SK-N-SH (cell line): ENCODE measurements around the gene PLOD1. TPM values are rescaled to one million over a fixed set of nuclear protein-coding genes. Genes with fewer than 3 reads are reported as not detected.
A peak's percentile ranks its signal among the peaks of the same experiment; 100 is the strongest.

Source experiments
- CTCF ChIA-PET: fragments of 300-600, 350-600 bp; formaldehyde crosslinking; extraction: SDS; loops from one replicate; lab custom pipeline; 2021; lab: Yijun Ruan, JAX
- POLR2A ChIA-PET: fragments of 350-600 bp; sonication (Branson Sonifier 250); formaldehyde crosslinking; extraction: SDS; loops from one replicate; lab custom pipeline; 2020; ENCODE audit warnings: antibody characterized with exemption, inconsistent platforms; lab: Yijun Ruan, JAX
- DNase-seq: peaks from one replicate; pipeline ENCODE4 v3.0.0; 2012
- H2AFZ ChIP-seq: fragments of 200-600 bp; sonication (generic); 2 replicates; pipeline ENCODE4 v1.8.1; 2016; ENCODE audit warnings: antibody characterized with exemption, mild to moderate bottlenecking, low read depth
- H3F3A ChIP-seq: fragments of 200-600 bp; sonication (generic); replicated peaks from 2 replicates; pipeline ENCODE3; 2016; ENCODE audit warnings: antibody characterized with exemption, mild to moderate bottlenecking; ENCODE audit not compliant: insufficient read depth
- H3K27ac ChIP-seq, 2 experiments: fragments of 200-500 bp in 1 of 2; fragments of 200-600 bp in 1 of 2; sonication (Bioruptor generic) in 1 of 2; sonication (generic), shearing (Covaris generic) in 1 of 2; 2 replicates each; pipeline versions ENCODE4 v1.5.1 to v1.6.1; 2014 to 2016; ENCODE audit warnings: low read depth in 2 of 2, inconsistent platforms in 1 of 2, low read length in 1 of 2, mild to moderate bottlenecking in 1 of 2, mixed read lengths in 1 of 2
- H3K27me3 ChIP-seq: fragments of 200-600 bp; sonication (generic), shearing (Covaris generic); 2 replicates; pipeline ENCODE4 v1.6.1; 2016; ENCODE audit warnings: mixed run types; ENCODE audit not compliant: insufficient read depth
- H3K36me3 ChIP-seq, 2 experiments: fragments of 200-500 bp in 1 of 2; fragments of 200-600 bp in 1 of 2; sonication (Bioruptor generic) in 1 of 2; sonication (generic) in 1 of 2; replicated peaks in 1 of 2; 2 replicates each; pipeline versions ENCODE3 to v1.5.1; 2014 to 2016; ENCODE audit warnings: low read length in 1 of 2, mild to moderate bottlenecking in 1 of 2; ENCODE audit not compliant: insufficient read depth in 2 of 2, control insufficient read depth in 1 of 2
- H3K4me1 ChIP-seq, 2 experiments: fragments of 200-500 bp in 1 of 2; fragments of 200-600 bp in 1 of 2; sonication (Bioruptor generic) in 1 of 2; sonication (generic), shearing (Covaris generic) in 1 of 2; 2 replicates each; pipeline versions ENCODE4 v1.5.1 to v1.6.1; 2014 to 2016; ENCODE audit warnings: low read depth in 1 of 2, low read length in 1 of 2, mixed run types in 1 of 2; ENCODE audit not compliant: insufficient read depth in 2 of 2, control insufficient read depth in 1 of 2
- H3K4me2 ChIP-seq: fragments of 200-600 bp; sonication (generic), shearing (Covaris generic); 2 replicates; pipeline ENCODE4 v1.6.1; 2017; ENCODE audit warnings: mixed run types
- H3K4me3 ChIP-seq, 2 experiments: fragments of 200-500 bp in 1 of 2; fragments of 200-600 bp in 1 of 2; sonication (Bioruptor generic) in 1 of 2; sonication (generic), shearing (Covaris generic) in 1 of 2; 2 replicates each; pipeline versions ENCODE4 v1.5.1 to v1.8.1; 2014 to 2016; ENCODE audit warnings: low read depth in 2 of 2, inconsistent platforms in 1 of 2, low read length in 1 of 2, mild to moderate bottlenecking in 1 of 2, mixed read lengths in 1 of 2, moderate library complexity in 1 of 2
- H3K79me2 ChIP-seq: fragments of 200-600 bp; sonication (generic); 2 replicates; pipeline ENCODE4 v1.8.1; 2017; ENCODE audit warnings: mild to moderate bottlenecking; ENCODE audit not compliant: insufficient read depth
- H3K9ac ChIP-seq: fragments of 200-600 bp; sonication (generic); 2 replicates; pipeline ENCODE4 v1.6.1; 2017; ENCODE audit warnings: mixed run types
- H3K9me2 ChIP-seq: fragments of 200-600 bp; sonication (generic); 2 replicates; pipeline ENCODE4 v1.6.1; 2017; ENCODE audit warnings: mixed run types
- H3K9me3 ChIP-seq: fragments of 200-600 bp; sonication (generic); 2 replicates; pipeline ENCODE4 v1.6.1; 2017; ENCODE audit warnings: mixed run types, mild to moderate bottlenecking, moderate library complexity
- H4K20me1 ChIP-seq: fragments of 200-600 bp; sonication (generic); 2 replicates; pipeline ENCODE4 v1.6.1; 2017; ENCODE audit warnings: mild to moderate bottlenecking, mixed run types; ENCODE audit not compliant: insufficient read depth
- CHD2 ChIP-seq: fragments of 150-350 bp; IDR thresholded peaks from 2 replicates; pipeline ENCODE4 v1.6.1; 2018; ENCODE audit warnings: low read length; ENCODE audit not compliant: partially characterized antibody
- ELF1 ChIP-seq: IDR thresholded peaks from 2 replicates; pipeline ENCODE4 v1.4.0; 2012
- EZH2phosphoT487 ChIP-seq: fragments of 200-600 bp; sonication (generic); IDR thresholded peaks from 2 replicates; pipeline ENCODE4 v1.6.1; 2017; ENCODE audit warnings: low read depth, mixed run types, mild to moderate bottlenecking, antibody characterized with exemption, moderate library complexity, borderline replicate concordance
- FOSL2 ChIP-seq: IDR thresholded peaks from 2 replicates; pipeline ENCODE4 v1.4.0; 2012; ENCODE audit warnings: low read depth, mild to moderate bottlenecking, moderate library complexity, borderline replicate concordance
- FOXJ3 ChIP-seq: sonication (generic); formaldehyde crosslinking; IDR thresholded peaks from 2 replicates; pipeline ENCODE4 v1.5.1; 2020; ENCODE audit warnings: mild to moderate bottlenecking, missing genetic modification reagents
- IRF3 ChIP-seq: fragments of 150-350 bp; IDR thresholded peaks from 2 replicates; pipeline ENCODE4 v1.6.1; 2016; ENCODE audit warnings: mild to moderate bottlenecking, low read depth, low read length
- MEF2A ChIP-seq: IDR thresholded peaks from 2 replicates; pipeline ENCODE4 v1.4.0; 2012; ENCODE audit warnings: low read depth, borderline replicate concordance
- POLR2AphosphoS5 ChIP-seq: IDR thresholded peaks from 2 replicates; pipeline ENCODE4 v1.6.1; 2012; ENCODE audit warnings: low read depth, low read length
- RAD21 ChIP-seq: IDR thresholded peaks from 2 replicates; pipeline ENCODE4 v1.6.1; 2012; ENCODE audit warnings: mild to moderate bottlenecking, low read length
- RFX5 ChIP-seq: IDR thresholded peaks from 2 replicates; pipeline ENCODE4 v1.6.1; 2012; ENCODE audit warnings: mild to moderate bottlenecking, improper control_type of control experiment, low read length
- TEAD4 ChIP-seq: IDR thresholded peaks from 2 replicates; pipeline ENCODE4 v1.4.0; 2012; ENCODE audit warnings: mild to moderate bottlenecking, borderline replicate concordance; ENCODE audit not compliant: insufficient read depth
- WGBS: methylation state at CpG from one replicate; pipeline ENCODE4 v1.1.6; 2017; ENCODE audit warnings: low lambda C conversion rate; 5-methylcytosine and 5-hydroxymethylcytosine counted together
- polyA plus RNA-seq, 3 experiments: library from polyadenylated mRNA; depleted of rRNA; stranded (reverse); fragments of >200 nt; gene quantifications; 2 replicates each; pipeline ENCODE4 v1.2.3, GENCODE V29; 2012
- TF ChIP-seq, protein P1 (sequence below): IDR thresholded peaks from 2 replicates; pipeline ENCODE4 v1.4.0; 2012; ENCODE audit warnings: low read depth

The PLOD1 gene
- polyA plus RNA-seq, 1 of the 3 experiments (the other 2 are of a cell fraction) = 257 TPM

DNA sequence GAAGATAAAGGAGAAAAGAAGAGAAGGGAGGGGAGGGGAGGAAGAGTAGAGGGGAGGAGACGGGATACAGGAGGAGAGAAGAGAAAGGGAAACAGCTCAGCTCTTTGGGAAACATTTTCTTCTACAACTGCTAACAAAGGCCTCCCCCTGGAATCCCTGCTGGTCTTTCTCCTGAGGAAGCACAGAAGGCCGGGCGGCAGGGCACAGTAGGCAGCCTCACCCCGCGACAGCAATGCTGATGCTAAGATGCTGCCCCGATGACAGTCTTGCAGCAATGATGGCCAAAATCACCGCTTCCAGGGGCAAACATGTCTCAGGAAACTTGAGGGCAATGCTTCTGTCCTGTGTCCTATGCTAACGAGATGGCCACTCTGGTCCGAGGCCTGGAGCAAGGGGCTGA lies 13.5 kb upstream of the PLOD1 start:
- Histone ChIP-seq H3K9me2 (no peaks in the 10 kb centered on the region), H3K9ac (no peak overlapping the region), H3K9me3 (no peaks in the 10 kb centered on the region), H3K4me3 (no peak overlapping the region), H3F3A (peaks cover 9% of the 10 kb centered on the region), H3K4me2 (no peak overlapping the region), H3K79me2 (peaks cover 67% of the 10 kb centered on the region), H4K20me1 (peaks cover 53% of the 10 kb centered on the region), H3K36me3 (peaks cover 13 to 25% of the 10 kb centered on the region in 2 experiments), H3K27me3 (no peaks in the 10 kb centered on the region), H2AFZ (no peak overlapping the region), H3K27ac (no peak overlapping the region), H3K4me1 (peaks cover 15 to 17% of the 10 kb centered on the region in 2 experiments; a peak in 3 of 4 replicates)
- no peak for DNase-seq
- TF ChIP-seq ELF1 (no peak), IRF3 (no peak), FOSL2 (no peak)
- TF ChIP-seq, protein P1, sequence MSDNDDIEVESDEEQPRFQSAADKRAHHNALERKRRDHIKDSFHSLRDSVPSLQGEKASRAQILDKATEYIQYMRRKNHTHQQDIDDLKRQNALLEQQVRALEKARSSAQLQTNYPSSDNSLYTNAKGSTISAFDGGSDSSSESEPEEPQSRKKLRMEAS = no peak
- POLR2A ChIA-PET = interaction anchor here (1.1 kb wide), 1 partner anchor 11 kb away, joined by 3 read pairs; no protein-coding TSS in a partner anchor
- CTCF ChIA-PET = interaction anchor here (1.3 to 1.6 kb wide), 2 partner anchors 10 to 136 kb away, joined by 3 to 4 read pairs; no protein-coding TSS in a partner anchor
- WGBS = 92% methylated on average over 9 of the region's 9 CpGs

GRCh38 chr1:11923069-11923826 lies 11.3 kb upstream of the PLOD1 start:
- peaks cover 20% of the 10 kb centered on the region for H3F3A ChIP-seq
- 97% methylated on average over 20 of the region's 24 CpGs for WGBS
- peaks cover 53% of the 10 kb centered on the region for H4K20me1 ChIP-seq
- H3K4me1 ChIP-seq = peaks cover 19 to 23% of the 10 kb centered on the region in 2 experiments; a peak in 3 of 4 replicates
- no peak overlapping the region for H3K27ac ChIP-seq
- no peaks in the 10 kb centered on the region for H3K27me3 ChIP-seq
- DNase-seq = no peak
- peaks cover 10 to 25% of the 10 kb centered on the region in 2 experiments for H3K36me3 ChIP-seq
- TF ChIP-seq FOSL2 (no peak), TEAD4 (no peak), FOXJ3 (CRISPR knock-in tag) (no peak)
- TF ChIP-seq, protein P1 = no peak
- POLR2A ChIA-PET = interaction anchor here (0.6 kb wide), 1 partner anchor 39 kb away, joined by 4 read pairs; no protein-coding TSS in a partner anchor
- CTCF ChIA-PET = no interaction called here
- no peaks in the 10 kb centered on the region for H3K9me3 ChIP-seq
- peaks cover 57% of the 10 kb centered on the region for H3K79me2 ChIP-seq
- H3K9ac ChIP-seq = no peak overlapping the region
- H3K9me2 ChIP-seq = no peaks in the 10 kb centered on the region
- no peak overlapping the region for H2AFZ ChIP-seq
- peak overlapping the region; percentile 98 for H3K4me2 ChIP-seq
- H3K4me3 ChIP-seq = no peak overlapping the region; a peak in 1 of 4 replicates

DNA sequence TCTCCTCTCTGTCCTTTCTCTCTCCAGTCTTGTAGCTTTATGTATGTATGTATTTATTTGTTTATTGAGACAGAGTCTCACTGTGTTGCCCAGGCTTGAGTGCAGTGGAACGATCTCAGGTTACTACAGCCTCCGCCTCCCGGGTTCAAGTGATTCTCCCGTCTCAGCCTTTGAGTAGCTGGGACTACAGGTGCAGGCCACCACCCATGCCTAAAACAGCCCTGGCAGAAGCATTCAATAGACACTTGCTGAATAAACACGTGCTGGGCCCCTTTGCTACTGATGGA lies 10.7 kb upstream of the PLOD1 start:
- H3K4me2 ChIP-seq = peak overlapping the region; percentile 98
- TF ChIP-seq FOXJ3 (CRISPR knock-in tag) (no peak), POLR2AphosphoS5 (no peak), IRF3 (no peak), MEF2A (no peak), RFX5 (no peak), RAD21 (no peak), EZH2phosphoT487 (no peak), CHD2 (no peak)
- TF ChIP-seq, all 33 proteins: peak for 0
- CTCF ChIA-PET = no interaction called here
- H3K4me1 ChIP-seq = peaks cover 19 to 20% of the 10 kb centered on the region in 2 experiments; a peak in 3 of 4 replicates
- H3K36me3 ChIP-seq = peaks cover 10 to 25% of the 10 kb centered on the region in 2 experiments
- no peaks in the 10 kb centered on the region for H3K9me2 ChIP-seq
- peaks cover 53% of the 10 kb centered on the region for H3K79me2 ChIP-seq
- H3K4me3 ChIP-seq = peak overlapping the region in 1 of 2 experiments; percentile 75; a peak in 2 of 4 replicates
- no peak overlapping the region for H3K27ac ChIP-seq
- whole genome bisulfite sequencing = 77% methylated on average over 5 of the region's 5 CpGs
- peaks cover 48% of the 10 kb centered on the region for H4K20me1 ChIP-seq
- no peaks in the 10 kb centered on the region for H3K27me3 ChIP-seq
- H3K9me3 ChIP-seq = no peaks in the 10 kb centered on the region
- no peak overlapping the region for H2AFZ ChIP-seq
- H3F3A ChIP-seq = peaks cover 15% of the 10 kb centered on the region
- POLR2A ChIA-PET = interaction anchor here (0.6 kb wide), 1 partner anchor 39 kb away, joined by 4 read pairs; no protein-coding TSS in a partner anchor
- DNase-seq = no peak
- H3K9ac ChIP-seq = no peak overlapping the region
